SU-DHL-6 (cell line): Measurements from ENCODE around the gene CDKAL1.

Experiments
- CTCF ChIP-seq: fragments of 200-600 bp; sonication (generic); IDR thresholded peaks from one replicate; pipeline ENCODE4 v1.5.1; 2017; ENCODE audit warnings: antibody characterized with exemption, mild to moderate bottlenecking, low read length, moderate library complexity; ENCODE audit not compliant: insufficient read depth, poor library complexity, severe bottlenecking
- EZH2phosphoT487 ChIP-seq: fragments of 200-600 bp; sonication (generic), shearing (Covaris generic); conservative IDR thresholded peaks from 2 replicates; pipeline ENCODE4 v1.6.1; 2018; ENCODE audit warnings: mild to moderate bottlenecking, antibody characterized with exemption, low read length, moderate library complexity, mixed read lengths

GRCh38 chr6:20548264-20548663 is 14.0 kb downstream of the CDKAL1 start:
- no peak for TF ChIP-seq CTCF
- no peak for TF ChIP-seq EZH2phosphoT487
